GM21723 (cell line): ENCODE measurements around the gene ASPG.
"Not testable (repeated sequence)": the region's sequence is repeated elsewhere in the genome, so short reads cannot be mapped to it uniquely, and the experiment has no call there.

Experiments
- ATAC-seq: cut with Tn5 transposase; IDR thresholded peaks from one replicate; pipeline ENCODE4 v1.9.1; 2021; ENCODE audit warnings: mild to moderate bottlenecking, moderate library complexity; ENCODE audit not compliant: unreplicated experiment

The ASPG gene

DNA sequence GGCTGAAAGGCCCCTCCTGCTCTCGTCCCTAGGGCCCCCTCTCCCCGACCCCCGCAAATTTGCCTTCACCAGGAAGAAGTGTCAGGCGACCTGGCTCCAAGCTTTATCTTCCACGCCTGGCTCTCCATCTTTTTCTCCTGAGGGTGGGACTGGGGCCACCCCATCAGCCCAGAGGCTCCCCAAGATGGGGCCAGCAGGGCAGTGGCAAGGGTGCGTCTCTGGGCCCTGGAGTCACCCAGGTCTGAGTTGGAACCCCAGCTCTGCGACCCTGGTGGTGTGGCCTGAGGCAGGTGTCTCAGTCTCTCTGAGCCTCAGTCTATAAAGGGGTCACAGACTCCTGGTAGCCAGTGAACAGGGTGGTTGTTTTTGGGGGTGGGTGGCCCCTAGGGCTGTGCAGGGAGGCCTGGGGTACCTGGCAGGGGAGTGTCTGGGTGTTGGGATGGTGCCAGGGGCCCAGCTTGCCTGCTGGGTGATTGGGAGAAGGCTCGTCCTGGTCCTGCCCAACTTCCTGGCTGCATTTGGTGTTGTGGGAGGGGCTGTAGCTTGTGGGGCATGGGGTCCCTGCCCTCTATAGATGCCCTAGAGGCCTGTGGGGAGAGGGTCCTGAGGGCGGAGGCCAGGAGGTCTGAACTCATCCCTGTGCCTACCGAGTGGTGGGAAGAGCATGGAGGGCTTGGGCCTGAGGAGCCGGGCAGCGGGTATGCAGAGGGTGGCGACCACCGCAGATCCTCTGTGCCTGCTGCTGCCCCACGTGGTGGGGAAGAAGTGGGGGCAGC, 60.5 kb downstream of the ASPG start:
- ATAC-seq = no peak

- ATAC-seq = no peak
Observed at GRCh38 chr14:104146651-104147345, 61.3 kb downstream of the ASPG start.

DNA sequence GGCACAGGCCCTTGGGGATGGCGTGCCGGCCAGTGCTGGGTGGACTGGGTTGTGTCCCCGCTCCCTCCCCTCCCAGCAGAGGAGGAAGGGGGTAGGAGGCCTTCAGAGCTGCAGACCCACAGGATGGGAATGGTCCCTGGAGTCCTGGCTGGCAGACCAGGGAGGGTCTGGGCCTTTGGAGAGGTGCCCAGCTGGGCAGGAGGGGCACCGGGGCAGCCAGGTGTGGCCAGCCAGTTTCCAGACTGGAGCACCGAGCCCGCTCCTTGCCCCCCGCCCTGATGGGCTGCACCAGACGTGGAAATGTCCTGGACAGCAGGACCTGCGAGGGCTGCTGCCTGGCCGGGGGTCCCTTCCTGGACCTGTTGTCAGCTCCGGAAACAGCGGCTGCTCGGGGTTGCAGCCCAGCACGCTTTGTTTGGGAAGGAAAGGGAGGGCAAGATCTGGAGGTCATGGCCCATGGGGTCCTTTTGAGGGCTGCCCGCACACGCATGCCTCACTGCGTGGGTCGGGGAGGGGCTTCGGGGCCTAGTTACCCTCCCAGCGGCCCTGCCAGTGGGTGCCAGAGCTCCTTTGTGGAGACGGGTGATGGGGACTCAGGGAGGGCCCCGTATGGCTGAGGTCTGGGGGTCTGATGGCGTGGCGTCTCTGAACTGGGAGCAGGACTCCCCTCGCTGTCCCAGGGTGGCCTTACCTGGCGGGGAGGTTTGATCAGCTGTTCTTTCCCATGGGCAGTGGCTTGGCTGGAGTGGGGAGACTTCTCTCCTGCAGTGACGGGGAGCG, 62.0 kb downstream of the ASPG start:
- ATAC-seq = no peak

GRCh38 chr14:104148433-104149277, 63.2 kb downstream of the ASPG start:
- no peak for ATAC-seq

- ATAC-seq = no peak
Observed at GRCh38 chr14:104149278-104149595, 63.7 kb downstream of the ASPG start.

- no peak for ATAC-seq
Observed at GRCh38 chr14:104149617-104150135, 64.2 kb downstream of the ASPG start.

DNA sequence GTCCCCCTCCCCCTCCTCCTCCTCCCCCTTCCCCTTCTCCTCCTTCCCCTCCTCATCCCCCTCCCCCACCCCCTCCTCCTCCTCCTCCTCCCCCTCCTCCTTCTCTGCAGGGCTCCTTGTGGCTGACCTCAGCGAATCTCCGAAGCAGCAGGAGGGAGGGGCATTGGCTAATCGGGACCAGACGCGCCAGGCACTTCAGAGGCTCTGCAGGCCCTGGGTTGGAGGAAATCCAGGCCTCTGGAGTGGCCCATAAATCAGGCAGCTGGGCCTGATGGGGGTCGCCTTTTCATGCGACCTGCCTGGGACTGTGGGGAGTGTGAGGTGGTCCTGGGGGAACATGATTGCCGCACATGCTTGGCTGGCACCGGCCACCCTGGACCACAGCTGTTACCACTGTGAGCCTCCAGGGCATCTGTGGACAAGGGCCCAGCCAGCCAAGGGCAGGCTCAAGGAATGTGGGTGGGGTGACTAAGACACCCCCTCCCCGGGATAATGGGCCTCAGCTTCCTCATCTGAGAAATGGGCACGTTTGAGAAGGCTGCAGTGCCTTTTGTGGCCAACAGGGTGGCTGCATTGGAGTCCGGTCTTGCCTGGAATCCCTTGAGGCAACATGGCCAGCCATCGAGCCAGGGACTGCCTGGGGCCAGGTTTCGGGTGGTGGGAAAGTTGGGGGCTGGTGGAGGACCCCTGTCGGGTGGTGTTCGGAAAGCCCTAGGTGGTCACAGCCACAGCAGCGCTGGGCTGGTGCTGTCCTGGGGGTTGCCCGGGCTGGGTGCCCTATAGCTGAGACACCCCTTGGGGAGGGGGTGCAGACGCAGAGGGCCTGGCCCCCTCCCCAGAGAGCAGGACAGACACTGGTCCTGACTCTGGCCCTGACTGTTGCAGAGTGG, 64.9 kb downstream of the ASPG start:
- no peak for ATAC-seq

DNA sequence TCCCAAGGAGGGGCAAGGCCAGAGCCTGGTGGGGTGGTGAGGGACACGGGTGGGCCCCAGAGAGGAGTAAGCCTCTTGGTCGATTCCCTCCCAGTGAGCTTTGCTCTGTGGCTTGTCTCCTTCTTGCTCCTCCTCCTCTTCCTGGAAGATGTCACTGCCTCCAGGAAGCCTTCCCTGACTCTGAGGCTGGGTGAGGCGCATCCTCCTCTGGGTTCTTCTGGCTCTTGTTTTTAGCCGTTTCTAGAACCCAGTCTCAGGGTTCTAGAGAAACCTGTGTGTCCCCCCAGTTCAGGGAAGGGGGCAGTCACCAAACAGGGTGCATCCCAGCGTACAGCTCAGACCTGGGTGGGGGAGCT, 65.5 kb downstream of the ASPG start:
- ATAC-seq = no peak

DNA sequence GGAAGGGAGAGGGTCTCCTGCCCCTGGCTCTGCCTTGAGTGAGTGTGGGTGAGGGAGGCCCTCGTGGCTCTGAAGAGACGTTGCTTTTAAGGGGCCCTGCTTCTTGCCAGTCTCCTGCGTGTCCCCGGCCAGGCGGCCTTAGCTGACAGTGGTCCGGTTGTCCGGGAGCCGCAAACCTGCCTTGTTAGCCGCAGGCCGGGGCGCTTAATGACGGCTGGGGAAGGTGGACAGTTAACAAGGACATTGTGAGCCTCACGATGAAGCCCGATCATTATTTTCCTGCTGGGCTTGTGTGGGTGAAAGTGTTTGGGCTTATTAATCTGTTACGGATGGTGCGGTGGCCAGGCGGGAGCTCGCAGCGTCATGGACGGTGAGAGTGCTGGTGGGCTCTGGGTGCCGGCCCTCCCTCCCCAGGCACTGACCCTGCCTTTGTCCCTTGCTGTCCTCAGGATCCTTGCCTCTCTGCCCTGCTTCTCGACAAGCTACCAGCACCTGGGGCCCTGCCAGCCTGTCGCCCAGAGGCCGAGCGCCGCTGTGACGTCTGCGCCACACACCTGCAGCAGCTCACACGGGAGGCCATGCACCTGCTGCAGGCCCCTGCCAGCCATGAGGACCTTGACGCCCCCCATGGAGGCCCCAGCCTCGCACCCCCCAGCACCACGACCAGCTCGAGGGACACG, 66.2 kb downstream of the ASPG start:
- no peak for ATAC-seq

DNA sequence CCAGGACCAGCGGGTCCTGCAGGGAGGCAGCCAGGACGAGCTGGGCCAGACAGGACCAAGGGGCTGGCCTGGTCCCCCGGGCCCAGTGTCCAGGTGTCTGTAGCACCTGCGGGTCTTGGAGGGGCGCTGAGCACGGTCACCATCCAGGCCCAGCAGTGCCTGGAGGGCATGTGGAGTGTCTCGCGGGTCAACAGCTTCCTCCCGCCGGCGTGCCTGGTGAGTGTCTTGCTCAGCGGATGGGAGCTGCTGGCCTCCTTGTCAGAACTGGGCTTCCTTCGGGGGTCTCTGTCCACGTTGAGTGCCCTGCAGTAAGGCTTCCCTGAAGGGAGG, 66.7 kb downstream of the ASPG start:
- ATAC-seq = no peak

DNA sequence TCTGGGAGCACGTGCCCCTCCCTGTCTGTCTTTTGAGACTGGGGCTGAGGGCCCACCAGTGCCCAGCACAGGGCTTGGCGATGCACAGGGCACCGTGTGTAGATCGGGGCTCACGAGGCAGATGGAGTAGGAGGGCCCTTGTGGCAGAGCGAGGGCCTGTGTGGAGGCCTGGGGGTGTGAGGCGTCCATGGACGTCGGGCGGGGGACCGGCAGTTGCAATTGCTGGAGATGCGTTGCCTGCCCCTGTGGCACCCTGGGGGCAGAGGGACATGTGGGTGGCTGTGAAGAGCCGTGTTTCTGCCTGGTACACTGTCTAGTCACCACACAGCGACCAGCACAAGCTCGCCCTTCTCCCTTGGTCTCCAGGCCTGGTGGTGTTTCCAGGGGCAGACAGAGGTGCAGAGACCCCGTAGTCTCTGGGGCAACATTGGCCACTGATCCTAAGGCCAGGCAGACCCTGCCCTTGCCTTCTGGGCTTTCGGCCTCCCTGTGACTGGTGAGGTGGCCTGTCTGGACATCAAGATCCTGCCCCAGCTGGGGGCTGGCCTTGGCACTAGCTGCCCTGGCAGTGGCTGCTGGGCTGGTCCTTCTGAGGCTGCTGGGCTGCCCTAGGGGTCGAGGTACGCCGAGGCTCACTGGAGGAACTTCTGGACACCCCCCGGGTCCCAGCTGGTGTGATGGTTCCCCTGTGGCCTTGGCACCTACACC, 67.3 kb downstream of the ASPG start:
- ATAC-seq = no peak

DNA sequence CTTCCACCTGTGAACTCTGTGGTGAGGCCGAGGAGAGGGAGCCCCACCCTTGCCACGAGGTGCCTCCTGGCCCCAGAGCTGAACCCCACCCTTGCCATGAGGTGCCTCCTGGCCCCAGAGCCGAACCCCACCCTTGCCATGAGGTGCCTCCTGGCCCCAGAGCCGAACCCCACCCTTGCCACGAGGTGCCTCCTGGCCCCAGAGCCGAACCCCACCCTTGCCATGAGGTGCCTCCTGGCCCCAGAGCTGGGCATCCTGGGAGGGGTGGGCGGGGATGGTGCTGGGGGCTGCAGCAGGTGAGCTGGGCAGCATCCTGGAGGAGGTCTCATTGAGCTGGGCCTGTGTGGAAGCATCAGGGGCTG, 67.9 kb downstream of the ASPG start:
- ATAC-seq = not testable (repeated sequence)

- no peak for ATAC-seq
Observed at GRCh38 chr14:104154246-104154645, 68.7 kb downstream of the ASPG start.

DNA sequence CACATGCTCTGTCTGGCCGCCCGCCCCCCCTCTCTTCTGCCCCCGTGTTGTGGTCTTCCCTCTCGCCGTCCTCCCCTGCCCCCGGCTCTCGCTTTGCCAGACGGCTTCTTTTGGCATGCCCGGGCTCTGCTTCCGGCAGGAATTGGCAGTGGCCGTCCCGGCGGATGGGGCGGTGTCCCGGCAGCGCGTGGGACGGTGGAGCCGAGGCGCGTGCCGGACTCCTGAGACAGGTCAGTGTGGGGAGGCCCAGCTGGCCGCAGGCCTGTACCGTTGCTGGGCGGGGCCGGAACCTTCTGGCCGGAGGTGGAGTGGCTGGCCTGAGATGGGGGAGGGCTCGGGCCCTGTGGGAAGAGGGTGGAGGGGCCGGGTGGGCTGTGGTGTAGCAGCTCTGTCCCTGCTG, 70.0 kb downstream of the ASPG start:
- ATAC-seq = no peak

- ATAC-seq = no peak
Observed at GRCh38 chr14:104156142-104156541, 70.6 kb downstream of the ASPG start.

DNA sequence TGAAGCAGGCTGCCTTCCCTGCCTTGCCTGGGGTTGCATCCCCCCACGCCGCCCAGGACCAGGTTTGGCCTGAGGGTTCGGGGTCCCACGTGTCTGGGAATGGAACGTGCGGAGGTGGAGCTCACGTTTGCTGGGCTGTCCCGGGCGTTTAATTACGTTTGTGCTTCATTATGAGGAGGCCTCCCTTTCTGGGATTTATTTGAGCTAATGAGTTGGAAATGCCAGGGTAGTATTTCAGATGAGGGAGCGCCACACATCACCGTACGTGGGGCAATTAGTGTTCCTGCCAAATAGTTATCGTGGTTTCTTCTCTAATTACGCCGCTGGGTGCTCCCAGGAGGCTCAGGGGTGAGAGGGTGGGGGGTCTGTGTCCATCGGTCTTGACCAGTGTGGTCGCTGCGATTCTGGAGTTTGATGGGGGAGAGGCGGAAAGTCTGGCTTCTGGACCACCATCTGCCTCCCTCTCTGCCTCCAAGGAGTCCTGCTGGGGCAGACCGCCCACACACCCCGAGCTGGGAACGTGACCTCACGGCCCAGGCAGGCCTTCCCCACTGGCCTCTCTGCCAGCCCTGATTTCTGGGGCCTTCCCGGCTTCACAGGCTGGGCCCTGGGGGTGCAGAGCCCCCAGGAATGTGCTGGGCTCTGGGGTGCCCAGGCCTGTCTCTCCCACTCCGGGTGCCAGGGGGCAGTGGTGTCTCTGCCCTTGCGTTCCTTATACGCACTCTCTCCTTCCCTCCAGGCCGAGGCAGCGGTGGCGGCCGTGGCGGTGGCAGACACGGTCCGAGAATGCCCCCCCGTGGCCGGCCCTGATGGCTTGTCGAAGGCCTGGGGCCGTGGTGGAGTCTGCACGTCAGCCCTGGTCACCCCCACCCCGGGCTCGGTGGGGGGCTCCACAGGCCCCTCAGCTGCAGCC, 71.8 kb downstream of the ASPG start:
- no peak for ATAC-seq

DNA sequence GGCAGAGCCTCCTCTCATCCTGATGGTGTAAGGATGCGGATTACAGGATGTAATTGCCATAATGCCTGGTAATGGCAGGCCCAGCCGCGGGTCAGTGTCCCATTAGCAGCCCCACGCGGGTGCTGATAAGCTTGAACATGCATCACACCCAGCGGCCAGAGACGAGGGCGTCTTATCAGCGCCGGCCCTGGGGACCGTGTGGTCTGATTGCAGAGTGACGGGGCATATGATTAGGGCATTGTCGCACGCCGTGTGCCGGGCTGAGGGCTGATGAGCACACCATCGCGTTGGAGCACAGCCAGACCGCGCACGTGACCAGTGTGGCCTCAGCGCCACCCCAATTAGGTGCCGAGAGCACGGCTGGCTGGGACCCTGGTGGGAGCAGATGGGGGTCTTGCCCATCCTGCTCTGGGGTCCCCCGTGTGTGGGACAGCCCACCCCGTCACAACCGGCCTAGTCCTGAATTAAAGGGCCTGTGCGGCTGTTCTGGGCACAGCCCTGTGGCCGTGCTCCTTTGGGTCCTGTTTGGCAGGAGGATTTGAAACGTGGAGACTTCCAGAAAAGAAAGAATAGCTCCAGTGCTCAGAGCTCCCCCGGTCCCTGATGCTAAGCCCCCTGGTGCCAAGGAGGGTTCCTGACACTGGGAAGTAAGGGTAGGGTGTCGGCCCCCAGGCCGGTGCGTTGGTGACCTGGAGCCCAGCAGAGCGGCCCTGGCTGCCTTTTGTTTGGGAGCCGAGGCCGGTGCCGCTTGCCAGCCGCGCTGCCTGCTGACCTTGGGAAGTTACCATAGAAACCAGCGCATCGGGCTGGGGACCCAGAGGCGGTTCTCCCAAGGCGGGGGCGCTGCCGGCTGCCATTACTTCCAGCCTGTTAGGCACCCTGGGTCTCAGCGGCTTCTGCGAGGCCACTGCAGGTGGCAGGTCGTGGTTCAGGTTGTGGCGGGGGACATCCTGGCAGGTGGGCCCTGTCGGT, 73.6 kb downstream of the ASPG start:
- no peak for ATAC-seq
